ENCODE results near the gene STON2.

Gene STON2

DNA sequence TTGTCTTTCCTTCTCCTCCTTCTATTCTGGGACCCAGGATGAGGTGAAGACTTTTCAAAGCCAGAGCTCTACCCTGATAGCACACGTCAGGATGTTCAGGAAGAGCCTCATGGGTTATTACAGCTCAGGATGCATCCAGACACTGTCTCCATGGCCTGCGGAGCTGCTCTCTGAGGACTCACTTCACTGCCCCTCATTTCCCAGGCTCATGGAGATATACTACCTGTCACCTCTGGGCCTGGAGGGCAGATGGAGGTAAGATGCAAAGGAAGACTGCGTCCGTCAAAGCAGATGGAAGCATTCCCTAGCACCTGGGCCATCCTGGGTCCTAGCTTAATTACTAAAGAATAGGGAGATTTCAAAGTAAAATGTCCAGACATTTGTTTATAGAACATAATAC, 32.6 kb downstream of the STON2 start:
- Histone ChIP-seq H3K27me3 (ENCODE audit: insufficient read depth, low read depth, severe bottlenecking) (no peaks in the 10 kb centered on the region), H3K36me3 (peaks cover 33% of the 10 kb centered on the region), H3K4me3 (ENCODE audit: low read depth, low read length) (no peak overlapping the region), H3K27ac (no peak overlapping the region), H3K9me3 (ENCODE audit: severe bottlenecking) (no peaks in the 10 kb centered on the region)
- no peak for DNase-seq
- TF ChIP-seq, protein P1, sequence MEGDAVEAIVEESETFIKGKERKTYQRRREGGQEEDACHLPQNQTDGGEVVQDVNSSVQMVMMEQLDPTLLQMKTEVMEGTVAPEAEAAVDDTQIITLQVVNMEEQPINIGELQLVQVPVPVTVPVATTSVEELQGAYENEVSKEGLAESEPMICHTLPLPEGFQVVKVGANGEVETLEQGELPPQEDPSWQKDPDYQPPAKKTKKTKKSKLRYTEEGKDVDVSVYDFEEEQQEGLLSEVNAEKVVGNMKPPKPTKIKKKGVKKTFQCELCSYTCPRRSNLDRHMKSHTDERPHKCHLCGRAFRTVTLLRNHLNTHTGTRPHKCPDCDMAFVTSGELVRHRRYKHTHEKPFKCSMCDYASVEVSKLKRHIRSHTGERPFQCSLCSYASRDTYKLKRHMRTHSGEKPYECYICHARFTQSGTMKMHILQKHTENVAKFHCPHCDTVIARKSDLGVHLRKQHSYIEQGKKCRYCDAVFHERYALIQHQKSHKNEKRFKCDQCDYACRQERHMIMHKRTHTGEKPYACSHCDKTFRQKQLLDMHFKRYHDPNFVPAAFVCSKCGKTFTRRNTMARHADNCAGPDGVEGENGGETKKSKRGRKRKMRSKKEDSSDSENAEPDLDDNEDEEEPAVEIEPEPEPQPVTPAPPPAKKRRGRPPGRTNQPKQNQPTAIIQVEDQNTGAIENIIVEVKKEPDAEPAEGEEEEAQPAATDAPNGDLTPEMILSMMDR (IDR thresholded peaks at IDR 0.05; ENCODE audit: low read depth, low read length): no peak

- TF ChIP-seq, protein P1 (IDR thresholded peaks at IDR 0.05; ENCODE audit: low read depth, low read length): no peak
- H3K4me3 ChIP-seq (ENCODE audit: low read depth, low read length): no peak overlapping the region
- H3K27me3 ChIP-seq (ENCODE audit: insufficient read depth, low read depth, severe bottlenecking): no peaks in the 10 kb centered on the region
- no peak for DNase-seq
- no peak overlapping the region for H3K27ac ChIP-seq
- peaks cover 33% of the 10 kb centered on the region for H3K36me3 ChIP-seq
- no peaks in the 10 kb centered on the region for H3K9me3 ChIP-seq (ENCODE audit: severe bottlenecking)
Measured at GRCh38 chr14:81366884-81367283, 33.2 kb downstream of the STON2 start.

GRCh38 chr14:81366214-81366613, 33.9 kb downstream of the STON2 start:
- Histone ChIP-seq H3K36me3 (peaks cover 33% of the 10 kb centered on the region), H3K27me3 (ENCODE audit: insufficient read depth, low read depth, severe bottlenecking) (no peaks in the 10 kb centered on the region), H3K27ac (no peak overlapping the region), H3K9me3 (ENCODE audit: severe bottlenecking) (no peaks in the 10 kb centered on the region), H3K4me3 (ENCODE audit: low read depth, low read length) (no peak overlapping the region)
- TF ChIP-seq, protein P1 (IDR thresholded peaks at IDR 0.05; ENCODE audit: low read depth, low read length): no peak
- peak; percentile 18 for DNase-seq

- TF ChIP-seq, protein P1 (IDR thresholded peaks at IDR 0.05; ENCODE audit: low read depth, low read length): no peak
- H3K9me3 ChIP-seq (ENCODE audit: severe bottlenecking): no peaks in the 10 kb centered on the region
- H3K4me3 ChIP-seq (ENCODE audit: low read depth, low read length): no peak overlapping the region
- H3K27ac ChIP-seq: peak overlapping the region; percentile 58
- H3K27me3 ChIP-seq (ENCODE audit: insufficient read depth, low read depth, severe bottlenecking): no peaks in the 10 kb centered on the region
- peak; percentile 18 for DNase-seq
- H3K36me3 ChIP-seq: peaks cover 13% of the 10 kb centered on the region
Measured at GRCh38 chr14:81363746-81364378, 36.3 kb downstream of the STON2 start.

- TF ChIP-seq, protein P1 (IDR thresholded peaks at IDR 0.05; ENCODE audit: low read depth, low read length): no peak
- DNase-seq: no peak
- H3K27me3 ChIP-seq (ENCODE audit: insufficient read depth, low read depth, severe bottlenecking): no peaks in the 10 kb centered on the region
- H3K36me3 ChIP-seq: no peaks in the 10 kb centered on the region
- no peak overlapping the region for H3K27ac ChIP-seq
- H3K4me3 ChIP-seq (ENCODE audit: low read depth, low read length): no peak overlapping the region
- no peaks in the 10 kb centered on the region for H3K9me3 ChIP-seq (ENCODE audit: severe bottlenecking)
Measured at GRCh38 chr14:81353691-81354323, 46.3 kb downstream of the STON2 start.
